Central memory CD4-positive, alpha-beta T cell (primary cell): Measurements from ENCODE around the gene SEMA3B.
"Not testable (repeated sequence)": the region's sequence is repeated elsewhere in the genome, so short reads cannot be mapped to it uniquely, and the experiment has no call there.

ENCODE experiments used
- DNase-seq: peaks from one replicate; pipeline ENCODE4 v3.0.0; 2022
- total RNA-seq, 3 experiments: gene quantifications; one replicate each; lab custom pipeline; 2026; lab: John Stamatoyannopoulos, UW

Gene SEMA3B
- 0.07 to 3.7 (median 0.98) reads per million in 3 experiments for total RNA-seq

- no peak for DNase-seq
These were observed at the start of gene SEMA3B for GRCh38 chr3:50268703-50269451. TSS of gene SEMA3B (plus strand) at chr3:50269147. CDS start at chr3:50269241, 94 bp downstream.

GRCh38 chr3:50219285-50219684 is 49.7 kb upstream of the SEMA3B start:
- no peak for DNase-seq

GRCh38 chr3:50220109-50220508 is 48.8 kb upstream of the SEMA3B start:
- DNase-seq = no peak

- no peak for DNase-seq
These were observed 47.9 kb upstream of the SEMA3B start for GRCh38 chr3:50221051-50221410.

- DNase-seq = no peak
These were observed 47.4 kb upstream of the SEMA3B start for GRCh38 chr3:50221411-50222168.

- DNase-seq = no peak
These were observed 46.8 kb upstream of the SEMA3B start for GRCh38 chr3:50222169-50222528.

- DNase-seq = no peak
These were observed 44.3 kb upstream of the SEMA3B start for GRCh38 chr3:50224639-50225038.

GRCh38 chr3:50226888-50227389 is 42.0 kb upstream of the SEMA3B start:
- DNase-seq = no peak

GRCh38 chr3:50227390-50228183 is 41.4 kb upstream of the SEMA3B start:
- peak; percentile 88 for DNase-seq

- DNase-seq = not testable (repeated sequence)
These were observed 40.7 kb upstream of the SEMA3B start for GRCh38 chr3:50228184-50228763.

- DNase-seq = no peak
These were observed 39.5 kb upstream of the SEMA3B start for GRCh38 chr3:50229490-50229889.

- no peak for DNase-seq
These were observed 38.7 kb upstream of the SEMA3B start for GRCh38 chr3:50230104-50230793.

GRCh38 chr3:50230794-50231125 is 38.2 kb upstream of the SEMA3B start:
- DNase-seq = no peak

- DNase-seq = no peak
These were observed 37.4 kb upstream of the SEMA3B start for GRCh38 chr3:50231581-50231980.

GRCh38 chr3:50232303-50232702 is 36.6 kb upstream of the SEMA3B start:
- DNase-seq = no peak

- DNase-seq = no peak
These were observed 35.8 kb upstream of the SEMA3B start for GRCh38 chr3:50233176-50233575.

GRCh38 chr3:50235716-50236483 is 33.0 kb upstream of the SEMA3B start, which contains the start of gene GNAI2:
TSS of gene GNAI2 (plus strand) at chr3:50236204. CDS start at chr3:50236336, 132 bp downstream.
- DNase-seq = peak; percentile 99

GRCh38 chr3:50236484-50237132 is 32.3 kb upstream of the SEMA3B start:
- no peak for DNase-seq

GRCh38 chr3:50237133-50237651 is 31.8 kb upstream of the SEMA3B start:
- DNase-seq = peak; percentile 36

GRCh38 chr3:50237754-50238548 is 31.0 kb upstream of the SEMA3B start:
- peak; percentile 86 for DNase-seq
